ENCODE data around the gene KIAA0930. TPM values are rescaled to one million over a fixed set of nuclear protein-coding genes. Genes with fewer than 3 reads are reported as not detected.

Gene KIAA0930
- total RNA-seq, 6 experiments from 2014 or later = 53.9 to 70.1 (median 57.8) TPM

DNA sequence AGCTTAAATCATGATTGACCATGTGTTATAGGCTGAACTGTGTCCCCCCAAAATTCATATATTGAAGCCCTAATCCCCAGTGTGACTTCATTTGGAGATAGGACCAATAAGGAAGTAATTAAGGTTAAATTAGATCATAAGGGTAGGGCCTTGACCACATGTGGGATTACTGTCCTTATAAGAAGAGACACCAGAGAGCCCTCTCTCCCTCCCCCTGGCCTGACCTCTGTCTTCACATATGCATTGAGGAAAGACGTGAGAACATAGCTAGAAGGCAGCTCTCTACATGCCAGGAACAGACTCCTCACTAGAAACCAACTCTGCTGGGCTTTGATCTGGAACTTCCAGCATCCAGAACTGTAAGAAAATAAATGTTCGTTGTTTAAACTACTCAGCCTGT lies 90.6 kb downstream of the KIAA0930 start:
- peaks cover 22% of the 10 kb centered on the region for H3K36me3 Mint-ChIP-seq (ENCODE audit: low read depth)
- H3K9me3 Mint-ChIP-seq = no peaks in the 10 kb centered on the region
- H3K4me3 Mint-ChIP-seq = no peak overlapping the region; the same call in 1 of the 2 replicates
- peak overlapping the region; percentile 65 for H3K27ac Mint-ChIP-seq
- H3K4me1 Mint-ChIP-seq (ENCODE audit: low read depth) = peaks cover 33% of the 10 kb centered on the region
- peaks cover 2% of the 10 kb centered on the region for H3K27me3 Mint-ChIP-seq (ENCODE audit: insufficient read depth)
- DNase-seq = no peak
- TF ChIP-seq, protein P1, sequence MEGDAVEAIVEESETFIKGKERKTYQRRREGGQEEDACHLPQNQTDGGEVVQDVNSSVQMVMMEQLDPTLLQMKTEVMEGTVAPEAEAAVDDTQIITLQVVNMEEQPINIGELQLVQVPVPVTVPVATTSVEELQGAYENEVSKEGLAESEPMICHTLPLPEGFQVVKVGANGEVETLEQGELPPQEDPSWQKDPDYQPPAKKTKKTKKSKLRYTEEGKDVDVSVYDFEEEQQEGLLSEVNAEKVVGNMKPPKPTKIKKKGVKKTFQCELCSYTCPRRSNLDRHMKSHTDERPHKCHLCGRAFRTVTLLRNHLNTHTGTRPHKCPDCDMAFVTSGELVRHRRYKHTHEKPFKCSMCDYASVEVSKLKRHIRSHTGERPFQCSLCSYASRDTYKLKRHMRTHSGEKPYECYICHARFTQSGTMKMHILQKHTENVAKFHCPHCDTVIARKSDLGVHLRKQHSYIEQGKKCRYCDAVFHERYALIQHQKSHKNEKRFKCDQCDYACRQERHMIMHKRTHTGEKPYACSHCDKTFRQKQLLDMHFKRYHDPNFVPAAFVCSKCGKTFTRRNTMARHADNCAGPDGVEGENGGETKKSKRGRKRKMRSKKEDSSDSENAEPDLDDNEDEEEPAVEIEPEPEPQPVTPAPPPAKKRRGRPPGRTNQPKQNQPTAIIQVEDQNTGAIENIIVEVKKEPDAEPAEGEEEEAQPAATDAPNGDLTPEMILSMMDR (IDR thresholded peaks at IDR 0.05) = no peak

DNA sequence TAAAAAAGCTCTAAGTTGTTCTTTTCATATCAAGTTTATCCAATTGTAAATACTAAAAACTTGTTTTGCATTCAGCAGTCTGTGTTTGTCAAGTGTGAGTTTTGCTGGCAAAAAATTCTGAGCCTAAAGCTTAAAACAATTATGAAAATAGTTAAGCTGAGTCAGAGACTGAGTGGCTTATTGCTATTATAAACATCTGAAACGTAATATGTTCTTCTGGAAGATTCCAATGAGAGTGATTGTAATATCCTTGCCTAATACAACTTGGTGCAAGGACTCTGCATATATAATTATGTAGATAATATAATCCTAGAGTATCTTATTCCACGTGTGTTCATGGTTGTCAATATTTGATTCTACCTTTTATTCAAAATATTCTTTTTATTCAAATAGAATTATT lies 91.0 kb downstream of the KIAA0930 start:
- DNase-seq = peak; percentile 27
- Mint-ChIP-seq H3K4me1 (ENCODE audit: low read depth) (peaks cover 28% of the 10 kb centered on the region), H3K9me3 (no peaks in the 10 kb centered on the region), H3K4me3 (no peak overlapping the region), H3K27me3 (ENCODE audit: insufficient read depth) (peaks cover 5% of the 10 kb centered on the region), H3K36me3 (ENCODE audit: low read depth) (peaks cover 22% of the 10 kb centered on the region), H3K27ac (no peak overlapping the region)
- TF ChIP-seq, protein P1 (IDR thresholded peaks at IDR 0.05) = no peak

DNA sequence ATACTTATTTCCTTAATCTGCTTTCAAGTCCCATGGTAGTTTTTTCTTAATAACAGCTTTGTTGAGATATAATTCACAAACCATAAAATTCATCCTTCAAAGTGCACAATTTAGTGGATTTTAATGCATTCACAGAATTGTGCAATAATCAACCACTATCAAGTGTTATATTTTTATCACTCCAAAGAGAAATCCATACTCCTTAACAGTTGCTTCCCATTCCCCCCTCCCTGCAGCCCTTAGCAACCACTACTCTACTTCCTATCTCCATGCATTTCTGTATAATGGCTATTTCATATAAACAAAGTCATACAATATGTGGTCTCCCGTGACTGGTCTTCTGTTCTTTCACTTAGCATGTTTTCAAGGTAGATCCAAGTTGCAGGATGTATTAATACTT lies 95.8 kb downstream of the KIAA0930 start:
- TF ChIP-seq, protein P1 (IDR thresholded peaks at IDR 0.05) = no peak
- DNase-seq = no peak
- H3K27ac Mint-ChIP-seq = no peak overlapping the region
- H3K27me3 Mint-ChIP-seq (ENCODE audit: insufficient read depth) = peaks cover 2% of the 10 kb centered on the region; the same call in 1 of the 2 replicates
- 0 out of 2 replicates have a peak, but pooled peaks cover 4% of the 10 kb centered on the region for H3K9me3 Mint-ChIP-seq
- H3K4me1 Mint-ChIP-seq (ENCODE audit: low read depth) = peaks cover 7% of the 10 kb centered on the region
- H3K4me3 Mint-ChIP-seq = no peak overlapping the region
- peaks cover 12% of the 10 kb centered on the region for H3K36me3 Mint-ChIP-seq (ENCODE audit: low read depth)

DNA sequence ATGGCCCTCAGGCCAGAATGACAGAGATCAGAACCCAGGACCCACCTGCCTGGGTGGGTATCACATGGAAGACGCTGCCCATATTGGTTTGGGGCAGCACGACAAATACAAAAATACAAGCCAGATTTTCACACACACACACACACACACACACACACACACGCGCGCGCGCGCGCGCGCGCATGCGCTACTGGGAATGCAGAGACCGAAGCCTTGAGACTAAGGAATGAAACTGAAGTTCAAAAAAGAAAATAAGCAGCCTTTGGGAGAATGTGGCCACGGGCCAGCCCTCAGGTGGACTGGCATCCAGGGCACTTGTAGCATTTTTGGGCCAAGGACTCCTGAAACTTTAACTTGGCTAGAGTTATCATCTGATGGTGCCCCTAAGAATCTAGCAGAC lies 98.3 kb downstream of the KIAA0930 start:
- 0 out of 2 replicates have a peak, but pooled peaks cover 4% of the 10 kb centered on the region for H3K9me3 Mint-ChIP-seq
- H3K4me3 Mint-ChIP-seq = no peak overlapping the region
- peaks cover 2% of the 10 kb centered on the region; the same call in 1 of the 2 replicates for H3K27me3 Mint-ChIP-seq (ENCODE audit: insufficient read depth)
- no peak overlapping the region for H3K27ac Mint-ChIP-seq
- peaks cover 5% of the 10 kb centered on the region; the same call in 1 of the 2 replicates for H3K36me3 Mint-ChIP-seq (ENCODE audit: low read depth)
- no peaks in the 10 kb centered on the region for H3K4me1 Mint-ChIP-seq (ENCODE audit: low read depth)
- DNase-seq = no peak
- TF ChIP-seq, protein P1 (IDR thresholded peaks at IDR 0.05) = no peak

Small RNA genes lying within 50 kb of the gene (microRNA-seq; reads per million reads assigned to microRNA genes)
- gene MIR1249 = 145 reads per million, percentile 54 among the genes with 10 or more reads in this experiment

Other genes starting within 250 kb of the KIAA0930 start
- gene PHF21B, start 230.9 kb downstream of the KIAA0930 start, total RNA-seq (2021; fragmentation: NEBNext Ultra II Directional; extraction: Animal tissue kit (Norgen Biotek cat#: 25700)) = not detected
- 10 to 100 TPM; 44.3 to 63.0 (median 56.6) TPM for gene NUP50, start 77.0 kb downstream of the KIAA0930 start, total RNA-seq (2021; fragmentation: NEBNext Ultra II Directional; extraction: Animal tissue kit (Norgen Biotek cat#: 25700))
- gene UPK3A, start 44.1 kb upstream of the KIAA0930 start, total RNA-seq (2021; fragmentation: NEBNext Ultra II Directional; extraction: Animal tissue kit (Norgen Biotek cat#: 25700)) = not detected
- gene FAM118A, start 69.0 kb upstream of the KIAA0930 start, total RNA-seq (2021; fragmentation: NEBNext Ultra II Directional; extraction: Animal tissue kit (Norgen Biotek cat#: 25700)) = 10 to 100 TPM in 4 of 6 experiments, 1 to 10 TPM in 2; 8.6 to 13.2 (median 10.7) TPM
- under 1 TPM in 1 of 6 experiments, not detected in 5; 0.06 TPM for gene SMC1B, start 172.7 kb upstream of the KIAA0930 start, total RNA-seq (2021; fragmentation: NEBNext Ultra II Directional; extraction: Animal tissue kit (Norgen Biotek cat#: 25700))
- 1 to 10 TPM; 1.0 to 3.7 (median 2.4) TPM for gene RIBC2, start 172.8 kb upstream of the KIAA0930 start, total RNA-seq (2021; fragmentation: NEBNext Ultra II Directional; extraction: Animal tissue kit (Norgen Biotek cat#: 25700))

Measured in HFFc6 (cell line).